Renal cortex interstitium (tissue), 11 donors: ENCODE results near the gene EEFSEC. TPM values are rescaled to one million over a fixed set of nuclear protein-coding genes. Genes with fewer than 3 reads are reported as not detected.

Experiments
- DNase-seq, 11 donors: peaks; one replicate each; pipeline ENCODE4 v3.0.0-alpha.2; 2013; ENCODE audit warnings: low read depth in 9 of 11, low spot score in 4 of 11; ENCODE audit errors: extremely low read depth in 1 of 11
- polyA plus RNA-seq, 3 donors: library from polyadenylated mRNA; unstranded; fragments of 120-200 nt; gene quantifications; one replicate each; pipeline ENCODE4 v1.2.1, GENCODE V29; 2013; ENCODE audit not compliant: insufficient read length in 3 of 3

EEFSEC gene
- polyA plus RNA-seq, 3 donors: 19.5 to 26.9 (median 25.5) TPM

DNA sequence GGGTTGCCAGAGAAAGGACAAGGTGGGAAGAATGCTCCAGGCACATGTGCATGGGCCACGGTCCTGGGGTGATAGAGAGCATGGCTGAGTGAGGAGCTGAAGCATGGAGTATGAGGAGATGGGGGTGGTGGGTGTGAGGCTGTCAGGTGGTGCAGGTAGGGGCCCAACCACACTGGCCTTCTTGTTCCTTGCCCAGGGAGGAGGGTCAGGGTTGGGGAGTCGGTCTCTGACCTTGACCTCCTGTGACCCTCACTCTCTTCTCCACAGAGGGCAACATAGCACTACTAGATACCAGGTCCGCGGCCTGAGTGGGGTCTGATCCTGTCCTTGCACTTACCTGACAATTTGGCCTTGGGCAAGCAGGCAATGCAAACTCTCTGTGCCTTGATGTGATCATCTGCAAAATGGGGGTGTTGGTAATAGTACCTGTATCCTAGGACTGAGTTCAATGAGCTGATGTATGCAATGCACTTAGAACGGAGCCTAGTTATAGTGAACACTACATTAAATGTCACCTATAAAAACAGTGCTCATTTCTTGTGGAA, 75.2 kb downstream of the EEFSEC start:
- no peak for DNase-seq

GRCh38 chr3:128229106-128229857, 76.0 kb downstream of the EEFSEC start:
- no peak for DNase-seq

GRCh38 chr3:128231606-128232005, 78.3 kb downstream of the EEFSEC start:
- DNase-seq: no peak

DNA sequence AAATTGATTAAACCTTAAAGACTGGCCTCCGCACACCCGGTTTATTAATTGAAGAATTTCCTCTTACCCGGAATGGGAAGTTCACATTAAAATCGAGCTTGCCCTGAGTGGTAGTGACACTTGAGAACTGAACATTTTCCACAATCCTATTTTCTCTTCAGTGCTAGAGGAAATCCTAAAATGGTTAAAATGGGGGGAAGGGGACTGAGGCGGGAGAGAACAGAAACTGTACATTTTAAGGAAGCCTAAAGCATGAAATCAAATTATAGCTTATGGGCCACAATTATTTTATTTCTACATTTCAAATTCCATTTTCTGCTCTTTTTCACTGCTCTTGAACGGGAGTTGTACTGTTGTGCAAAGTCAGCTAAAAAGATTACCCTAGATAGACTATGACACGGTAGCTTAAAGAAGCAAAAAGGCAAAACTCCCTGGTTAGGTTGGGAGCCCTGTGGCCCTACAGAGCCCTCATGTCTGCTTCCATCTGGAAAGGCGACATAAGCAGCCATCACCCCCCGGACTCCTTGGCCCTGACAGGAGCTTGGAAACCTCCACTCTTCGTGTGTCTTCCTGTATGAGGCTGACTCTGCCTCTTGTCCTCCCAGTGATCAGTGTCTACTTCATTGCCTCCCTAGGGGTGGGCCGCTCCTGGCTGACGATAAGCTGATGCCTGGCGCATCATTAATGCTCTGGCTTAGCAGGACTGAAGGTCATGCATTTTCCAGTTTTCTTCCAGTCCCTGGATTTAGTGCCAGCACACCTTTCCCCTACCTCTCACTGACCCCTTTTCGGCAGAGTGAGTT, 79.3 kb downstream of the EEFSEC start:
- DNase-seq: no peak

DNA sequence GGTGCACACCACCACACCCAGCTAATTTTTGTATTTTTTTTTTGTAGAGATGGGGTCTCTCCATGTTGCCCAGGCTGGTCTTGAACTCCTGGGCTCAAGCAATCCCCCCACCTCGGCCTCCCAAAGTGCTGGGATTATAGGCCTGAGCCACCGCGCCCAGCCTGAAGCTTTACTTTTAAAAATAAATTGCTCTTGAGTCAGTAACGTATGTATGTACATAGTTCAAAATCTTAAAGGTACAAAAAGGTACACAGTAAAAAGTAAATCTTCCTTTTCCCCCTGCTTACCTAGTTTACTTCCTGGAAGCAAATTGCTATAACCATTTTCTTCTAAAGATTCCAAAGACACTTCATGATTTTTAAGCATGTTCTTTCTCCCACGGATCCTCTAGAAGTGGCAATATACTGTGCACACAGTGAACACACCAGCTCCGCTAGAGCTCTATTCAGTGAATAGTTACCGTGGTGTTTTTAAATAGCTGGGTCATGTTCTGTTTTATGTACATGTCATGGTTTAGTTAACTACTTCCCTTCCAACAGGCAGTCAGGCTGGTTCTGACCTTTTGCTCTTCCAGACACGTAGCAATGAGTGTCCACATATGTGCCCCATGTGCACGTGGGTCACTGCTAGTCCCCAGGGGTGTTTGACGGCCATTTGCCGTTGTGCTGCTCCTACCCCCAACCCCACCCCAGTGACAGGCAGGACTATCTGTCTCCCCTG, 82.1 kb downstream of the EEFSEC start:
- DNase-seq: no peak

- no peak for DNase-seq
Observed at GRCh38 chr3:128236657-128237056, 83.4 kb downstream of the EEFSEC start.

GRCh38 chr3:128237348-128238183, 84.3 kb downstream of the EEFSEC start:
- no peak for DNase-seq

- DNase-seq: no peak
Observed at GRCh38 chr3:128238184-128238489, 84.9 kb downstream of the EEFSEC start.

GRCh38 chr3:128239304-128239703, 86.0 kb downstream of the EEFSEC start:
- no peak for DNase-seq

- no peak for DNase-seq
Observed at GRCh38 chr3:128240232-128240631, 87.0 kb downstream of the EEFSEC start.

DNA sequence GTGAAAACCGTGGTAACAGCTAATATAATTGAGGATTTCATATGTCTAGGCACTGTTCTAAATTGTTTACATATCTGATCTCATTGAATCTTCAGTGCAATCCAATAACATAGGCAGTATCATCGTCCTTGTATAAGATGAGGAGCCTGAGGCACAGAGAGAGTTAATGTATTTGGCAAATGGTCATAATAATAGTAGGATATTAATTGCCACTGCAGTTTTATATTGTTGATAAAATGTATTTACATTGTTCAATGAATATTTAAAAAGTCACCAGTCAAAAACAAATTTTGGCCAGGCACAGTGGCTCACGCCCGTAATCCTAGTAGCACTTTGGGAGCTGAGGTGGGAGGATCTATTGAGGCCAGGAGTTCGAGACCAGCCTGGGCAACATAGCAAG, 88.5 kb downstream of the EEFSEC start:
- DNase-seq: no peak

DNA sequence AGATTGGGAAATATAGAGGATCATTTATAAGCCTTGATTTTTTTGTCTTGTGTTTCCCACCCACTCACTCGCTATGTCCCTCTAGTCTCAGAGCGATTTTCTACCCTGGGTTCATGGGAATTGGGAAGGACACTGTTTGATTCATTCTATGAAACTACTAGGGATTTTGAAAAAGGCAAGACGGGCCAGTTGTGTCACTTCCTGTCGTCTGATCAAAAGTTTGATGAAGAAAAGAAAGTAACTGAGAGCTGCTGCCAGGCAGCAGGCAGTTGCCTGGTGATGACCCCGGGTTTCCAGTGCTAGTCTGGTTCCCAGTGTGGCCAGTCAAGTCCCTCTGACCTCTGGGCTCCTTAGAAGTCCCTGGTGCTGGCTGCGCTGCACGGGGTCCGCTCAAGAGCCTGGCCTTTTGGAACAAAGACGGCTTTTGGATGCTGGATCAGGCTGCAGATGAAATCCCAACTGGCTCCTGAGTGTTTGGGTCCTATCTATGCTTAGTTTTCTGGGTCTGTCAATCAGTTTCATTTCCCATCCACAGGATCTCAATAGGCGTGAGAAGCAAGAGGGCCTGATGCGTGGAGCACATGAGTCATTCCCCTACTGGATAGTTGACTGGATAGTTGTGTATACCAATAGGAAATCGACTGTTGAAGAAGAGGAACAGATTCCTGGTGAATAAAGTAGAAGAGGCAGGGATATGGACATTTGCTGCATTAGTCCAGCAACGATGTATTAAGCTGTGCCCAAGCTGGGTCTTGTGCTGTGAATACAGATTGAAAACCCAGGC, 89.7 kb downstream of the EEFSEC start:
- DNase-seq: no peak

DNA sequence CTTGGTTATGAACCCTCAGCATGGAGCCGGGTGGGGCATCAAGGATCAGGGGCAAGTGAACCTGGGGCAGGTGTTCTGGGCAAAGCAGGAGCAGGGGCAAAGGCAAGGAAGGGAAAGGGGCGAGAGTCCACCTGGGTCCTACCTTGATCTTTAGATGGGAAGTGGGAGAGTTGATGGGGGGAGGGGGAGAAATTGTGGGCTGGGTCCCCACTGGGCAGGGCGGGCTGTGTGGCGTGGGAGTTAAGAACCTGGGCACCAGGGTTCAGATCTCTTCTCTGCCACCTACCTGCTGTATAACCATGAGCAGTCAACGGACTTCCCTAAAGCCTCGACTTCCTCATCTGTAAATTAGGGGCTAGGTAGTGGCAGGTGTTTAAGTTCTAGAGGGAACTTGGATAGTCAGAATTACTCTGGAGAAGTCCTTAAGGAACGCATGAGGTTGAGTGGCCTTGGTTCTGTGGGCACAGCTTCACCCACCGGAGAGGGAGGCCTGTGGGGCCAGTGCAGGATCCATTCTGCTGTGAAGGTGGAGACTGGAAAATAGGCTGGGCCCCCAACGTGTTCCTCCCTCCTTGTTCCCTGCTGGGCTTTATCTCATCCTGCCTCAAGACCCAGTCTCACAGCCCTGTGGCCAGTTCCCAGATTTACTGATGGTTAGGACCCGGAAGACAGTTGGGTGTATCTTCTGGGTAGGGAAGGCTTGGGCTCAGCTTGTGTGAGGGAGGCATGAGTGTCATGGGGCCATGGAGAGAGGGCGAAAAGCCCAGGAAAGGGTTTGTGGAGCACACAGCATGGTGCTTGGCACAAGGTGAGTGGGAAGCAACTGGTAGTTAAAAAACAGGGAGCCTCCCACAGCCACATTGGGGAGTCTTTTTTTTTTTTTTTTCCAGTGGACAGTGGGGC, 90.6 kb downstream of the EEFSEC start:
- no peak for DNase-seq

GRCh38 chr3:128245460-128245859, 92.2 kb downstream of the EEFSEC start:
- DNase-seq: no peak

DNA sequence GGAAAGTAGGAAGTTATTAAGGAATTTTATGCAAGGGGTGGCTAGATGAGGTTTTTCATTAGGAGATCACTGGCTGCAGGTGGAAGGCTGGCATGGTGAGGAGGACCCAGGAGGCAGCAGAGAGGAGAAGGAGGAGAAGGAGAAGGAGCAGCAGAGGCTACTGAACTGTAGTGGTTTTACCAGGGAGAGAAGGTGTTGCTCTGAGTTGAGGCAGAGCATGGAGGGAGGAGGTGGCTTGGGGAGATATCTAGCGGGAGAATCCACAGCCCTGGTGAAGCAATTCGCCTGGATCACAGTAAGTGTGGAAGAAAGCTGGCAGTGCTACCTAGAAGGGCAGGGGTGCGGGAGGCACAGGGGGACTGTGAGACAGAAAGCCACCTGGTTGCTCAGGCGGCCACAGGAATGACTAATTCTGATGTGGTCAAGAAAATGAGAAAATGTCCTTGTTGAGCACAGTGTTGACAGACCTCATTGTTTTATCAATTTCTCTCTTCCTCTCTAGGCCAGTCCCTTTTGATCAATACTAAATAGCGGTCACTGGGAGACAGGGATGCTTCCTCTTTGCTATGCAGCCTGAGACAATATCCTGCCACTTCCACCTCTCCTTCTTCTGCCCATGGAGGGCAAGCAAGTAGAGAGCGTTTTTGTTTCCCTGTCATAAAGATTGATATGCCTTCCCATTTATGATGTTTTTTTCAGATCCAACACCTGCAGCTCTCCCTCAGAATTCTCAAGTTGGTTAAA, 94.6 kb downstream of the EEFSEC start:
- DNase-seq: no peak

DNA sequence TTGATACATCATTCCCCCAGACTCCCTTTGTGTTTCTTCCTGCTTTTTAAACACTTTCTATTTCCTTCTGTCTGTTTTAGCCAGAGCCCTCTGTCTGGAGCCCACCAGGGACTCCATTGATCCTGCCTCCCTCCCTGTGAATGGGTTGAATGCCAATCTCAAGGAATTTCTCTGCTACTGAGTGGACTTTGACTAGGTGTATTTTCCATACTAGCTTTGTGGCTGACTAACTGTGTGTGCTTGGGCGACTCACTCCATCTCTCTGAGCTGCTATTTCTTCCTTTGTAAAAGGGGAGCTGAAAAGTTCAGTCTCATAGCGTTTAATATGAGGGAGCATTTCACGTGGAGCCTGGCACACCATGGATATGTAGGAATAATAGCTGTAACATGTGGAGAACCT, 98.8 kb downstream of the EEFSEC start:
- DNase-seq: no peak

DNA sequence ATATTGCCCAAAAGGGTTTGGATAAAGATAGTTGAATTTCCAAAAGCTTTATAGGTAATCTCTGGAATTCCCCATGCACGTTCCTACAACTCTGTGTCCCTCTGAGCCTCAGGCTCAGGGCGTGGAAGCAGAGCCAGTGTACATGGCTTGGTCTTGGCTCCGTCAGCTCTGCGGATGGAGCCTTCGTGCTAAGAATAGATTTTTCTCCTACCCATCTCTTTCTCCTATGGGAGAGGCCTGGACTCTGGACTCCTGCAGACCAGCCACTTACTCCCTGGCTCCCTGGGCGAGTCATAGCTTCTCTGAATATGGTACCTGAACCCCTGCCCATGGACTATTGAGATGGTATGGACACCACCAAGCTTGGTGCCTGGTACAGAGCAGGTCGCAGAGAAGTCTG, 99.9 kb downstream of the EEFSEC start:
- no peak for DNase-seq
